Astrocyte of the spinal cord (primary cell): ENCODE results near the gene FLT3.
A peak's percentile ranks its signal among the peaks of the same experiment; 100 is the strongest.

Source experiments
- DNase-seq: peaks from one replicate; pipeline ENCODE4 v3.0.0; 2011; ENCODE audit warnings: low read depth, low spot score
- H3K4me3 ChIP-seq: 2 replicates; pipeline ENCODE4 v1.5.1; 2011; ENCODE audit warnings: low read depth, mild to moderate bottlenecking, low read length, moderate library complexity
- CTCF ChIP-seq: IDR thresholded peaks from 2 replicates; pipeline ENCODE4 v1.5.1; 2012; ENCODE audit warnings: low read depth, mild to moderate bottlenecking, low read length, inconsistent platforms
- in situ Hi-C: cut with HindIII; loops from 2 replicates; pipeline ENCODE4 v1.10.0; 2017; ENCODE audit warnings: low sequenced_read_pairs

FLT3 gene

GRCh38 chr13:28027607-28028364 is 72.6 kb downstream of the FLT3 start:
- H3K4me3 ChIP-seq = no peak overlapping the region
- no peak for DNase-seq
- in situ Hi-C loops = no loop called here
- no peak for TF ChIP-seq CTCF

DNA sequence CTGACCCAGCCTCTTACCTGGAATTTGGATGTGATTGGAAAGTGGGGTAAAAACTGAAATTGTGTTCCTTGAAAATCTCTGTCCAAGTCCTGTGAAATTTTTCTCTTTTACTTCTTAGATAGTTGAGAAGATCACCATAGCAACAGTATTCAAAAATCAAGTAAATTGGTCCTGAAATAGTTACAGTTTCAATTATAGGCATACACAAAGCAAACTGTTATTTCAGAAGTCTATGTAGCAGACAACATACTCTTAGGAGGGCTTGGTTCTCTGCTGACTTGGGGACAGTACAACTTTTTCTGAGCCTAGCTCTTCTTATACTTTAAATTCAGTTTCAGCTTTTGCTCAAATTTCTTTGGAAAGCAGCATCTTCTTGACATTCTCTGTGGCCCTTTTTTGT is 73.3 kb downstream of the FLT3 start:
- no peak for DNase-seq
- TF ChIP-seq CTCF = no peak
- H3K4me3 ChIP-seq = no peak overlapping the region
- in situ Hi-C loops = no loop called here

- in situ Hi-C loops = no loop called here
- DNase-seq = no peak
- no peak for TF ChIP-seq CTCF
- H3K4me3 ChIP-seq = no peak overlapping the region
These were observed 73.9 kb downstream of the FLT3 start for GRCh38 chr13:28026508-28026907.

GRCh38 chr13:28022848-28023518 is 77.4 kb downstream of the FLT3 start:
- peak; percentile 7 for DNase-seq
- TF ChIP-seq CTCF = no peak
- in situ Hi-C loops = no loop called here
- H3K4me3 ChIP-seq = no peak overlapping the region

DNA sequence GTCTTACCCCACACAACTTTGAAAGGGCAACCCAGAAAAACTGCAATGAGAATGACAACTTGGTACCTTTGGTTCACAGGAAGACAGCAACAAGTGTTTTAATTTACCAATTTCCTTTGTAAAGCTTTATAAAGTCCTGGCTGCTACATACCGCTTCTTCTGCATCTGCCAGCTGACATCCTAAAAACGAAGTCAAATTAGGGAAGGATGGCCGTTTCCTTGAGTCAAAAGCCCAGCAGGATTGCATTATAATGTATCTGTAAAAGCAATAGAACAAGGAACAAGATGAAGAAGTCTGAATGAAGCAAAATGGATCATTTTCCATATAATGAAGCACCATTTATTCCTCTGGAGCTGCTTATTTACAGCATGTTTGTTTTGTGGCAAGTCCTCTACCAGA is 86.1 kb downstream of the FLT3 start:
- in situ Hi-C loops = no loop called here
- no peak for TF ChIP-seq CTCF
- no peak overlapping the region for H3K4me3 ChIP-seq
- no peak for DNase-seq

DNA sequence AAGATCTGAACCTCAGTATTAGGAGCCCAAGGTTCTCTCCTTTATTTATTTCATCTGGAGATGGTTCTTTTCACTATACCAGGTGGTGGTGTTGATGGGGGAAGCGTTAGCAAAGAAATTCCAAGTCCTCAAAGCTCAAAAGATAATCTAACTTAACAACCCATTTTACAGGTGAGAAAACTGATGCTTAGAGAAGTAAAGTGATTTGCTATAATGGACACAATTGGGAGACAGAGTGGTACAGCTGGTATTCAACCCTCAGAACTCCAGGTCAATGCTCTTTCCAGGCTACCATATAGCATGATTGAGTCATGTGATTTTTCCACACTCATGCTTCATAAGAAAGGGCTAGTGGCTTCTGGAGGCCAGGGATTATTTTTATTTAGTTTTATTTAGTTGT is 86.9 kb downstream of the FLT3 start:
- in situ Hi-C loops = no loop called here
- no peak for DNase-seq
- TF ChIP-seq CTCF = no peak
- H3K4me3 ChIP-seq = no peak overlapping the region
